Occipital lobe (tissue), 2 donors: Measurements from ENCODE around the gene S100A14. TPM values are rescaled to one million over a fixed set of nuclear protein-coding genes. Genes with fewer than 3 reads are reported as not detected.
"Not testable (repeated sequence)": the region's sequence is repeated elsewhere in the genome, so short reads cannot be mapped to it uniquely, and the experiment has no call there.

Experiments
- DNase-seq: peaks from one replicate; lab custom pipeline; 2025; lab: John Stamatoyannopoulos, UW
- total RNA-seq: library from RNA; depleted of rRNA; stranded (reverse); fragments of >200 nt; gene quantifications from one replicate; pipeline ENCODE4 v1.2.3, GENCODE V29; 2014

S100A14 gene
- total RNA-seq, 1 donor from 2014 or later: 0.47 TPM

DNA sequence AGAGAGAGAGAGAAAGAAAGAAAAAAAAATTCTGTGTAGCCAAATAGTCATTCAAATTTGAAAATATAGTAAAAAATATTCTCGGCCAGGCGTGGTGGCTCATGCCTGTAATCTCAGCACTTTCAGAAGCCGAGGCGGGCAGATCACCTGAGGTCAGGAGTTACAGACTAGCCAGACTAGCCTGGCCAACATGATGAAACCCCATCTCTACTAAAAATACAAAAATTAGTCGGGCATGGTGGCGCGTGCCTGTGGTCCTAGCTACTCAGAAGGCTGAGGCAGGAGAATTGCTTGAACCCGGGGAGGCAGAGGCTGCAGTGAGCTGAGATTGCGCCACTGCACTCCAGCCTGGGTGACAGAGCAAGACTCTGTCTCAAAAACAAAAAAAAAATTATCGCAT, 28.1 kb downstream of the S100A14 start:
- DNase-seq: not testable (repeated sequence)

DNA sequence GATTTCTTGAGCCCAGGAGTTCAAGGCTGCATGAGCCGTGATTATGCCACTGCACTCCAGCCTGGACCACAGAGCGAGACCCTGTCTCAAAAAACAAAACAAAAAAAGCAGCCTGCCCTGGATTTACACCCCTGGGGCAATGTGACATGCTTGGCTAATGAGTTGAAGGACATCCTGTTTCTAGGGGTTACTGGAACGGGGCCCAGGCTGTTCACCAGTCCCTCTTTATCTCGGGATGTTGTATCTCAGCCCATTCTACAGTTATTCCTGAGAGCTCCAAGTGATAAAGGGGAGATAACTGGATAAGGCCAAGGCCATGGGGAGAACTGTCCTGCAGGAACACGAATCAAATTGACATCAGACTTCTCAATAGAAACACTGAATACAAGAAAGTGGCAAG, 28.8 kb downstream of the S100A14 start:
- no peak for DNase-seq

DNA sequence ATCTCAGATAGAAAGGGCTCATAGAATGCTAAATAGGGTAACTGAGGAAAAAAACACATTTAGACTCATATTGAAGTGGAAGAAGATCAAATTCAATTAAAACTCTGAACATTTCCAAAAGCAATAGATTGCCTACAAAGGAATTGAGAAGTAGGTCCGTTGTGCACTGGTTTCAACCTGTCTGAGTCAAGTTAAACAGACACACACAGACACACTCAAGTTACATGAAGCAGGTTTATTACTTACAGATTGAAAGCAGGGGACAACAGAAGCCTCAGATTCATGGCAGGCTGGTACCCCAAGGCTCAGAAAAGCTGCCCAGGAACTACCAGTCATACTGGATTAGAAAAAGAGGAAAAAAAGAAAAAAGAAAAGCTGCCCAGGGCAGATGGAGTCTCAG, 29.8 kb downstream of the S100A14 start:
- no peak for DNase-seq

DNA sequence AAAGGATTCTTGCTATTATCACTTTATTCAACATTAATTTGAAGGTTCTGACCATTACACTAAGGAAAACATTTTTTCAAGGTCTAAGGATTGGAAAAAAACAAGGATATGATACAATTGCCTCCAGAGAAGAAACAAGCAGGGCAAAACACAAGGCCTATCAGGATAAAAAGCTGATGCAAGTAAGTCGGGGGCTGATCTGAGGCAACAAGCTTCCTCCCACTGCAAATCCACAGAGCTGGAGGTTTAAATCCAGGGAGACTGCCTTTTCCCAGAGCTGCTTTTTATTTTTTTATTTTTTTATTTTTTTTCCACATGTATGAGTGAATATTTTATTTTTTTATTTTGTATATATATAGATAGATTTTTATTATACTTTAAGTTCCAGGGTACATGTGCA, 31.1 kb downstream of the S100A14 start:
- DNase-seq: no peak

DNA sequence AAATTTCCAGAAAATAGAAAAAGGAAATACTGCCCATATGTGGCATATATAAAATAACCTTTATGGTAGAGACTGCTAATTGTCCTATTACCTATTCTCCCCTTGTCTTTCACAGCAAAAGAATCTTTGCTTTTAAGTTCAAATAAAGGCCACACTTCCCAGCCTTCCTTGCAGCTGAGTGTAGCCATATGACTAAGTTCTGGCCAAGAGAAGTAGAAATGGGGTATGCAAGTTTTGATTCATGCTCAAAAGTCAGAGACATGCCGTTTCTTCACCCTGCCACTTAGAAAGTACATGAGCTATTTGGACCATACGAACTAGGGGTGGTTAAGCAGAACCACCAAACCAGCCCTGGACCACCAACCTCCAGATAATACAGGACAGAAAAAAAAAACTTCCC, 32.1 kb downstream of the S100A14 start:
- no peak for DNase-seq

DNA sequence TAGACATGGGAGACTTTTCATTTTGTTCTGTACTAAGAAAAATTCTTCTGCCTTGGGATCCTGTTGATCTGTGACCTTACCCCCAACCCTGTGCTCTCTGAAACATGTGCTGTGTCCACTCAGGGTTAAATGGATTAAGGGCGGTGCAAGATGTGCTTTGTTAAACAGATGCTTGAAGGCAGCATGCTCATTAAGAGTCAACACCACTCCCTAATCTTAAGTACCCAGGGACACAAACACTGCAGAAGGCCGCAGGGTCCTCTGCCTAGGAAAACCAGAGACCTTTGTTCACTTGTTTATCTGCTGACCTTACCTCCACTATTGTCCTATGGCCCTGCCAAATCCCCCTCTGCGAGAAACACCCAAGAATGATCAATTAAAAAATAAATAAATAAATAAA, 32.6 kb downstream of the S100A14 start:
- not testable (repeated sequence) for DNase-seq

DNA sequence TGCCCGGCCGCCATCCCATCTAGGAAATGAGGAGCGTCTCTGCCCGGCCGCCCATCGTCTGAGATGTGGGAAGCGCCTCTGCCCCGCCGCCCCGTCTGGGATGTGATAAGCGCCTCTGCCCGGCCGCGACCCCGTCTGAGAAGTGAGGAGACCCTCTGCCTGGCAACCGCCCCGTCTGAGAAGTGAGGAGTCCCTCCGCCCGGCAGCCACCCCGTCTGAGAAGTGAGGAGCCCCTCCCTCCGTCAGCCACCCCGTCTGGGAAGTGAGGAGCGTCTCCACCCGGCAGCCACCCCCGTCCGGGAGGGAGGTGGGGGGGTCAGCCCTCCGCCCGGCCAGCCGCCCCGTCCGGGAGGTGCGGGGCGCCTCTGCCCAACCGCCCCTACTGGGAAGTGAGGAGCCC, 33.3 kb downstream of the S100A14 start:
- not testable (repeated sequence) for DNase-seq

DNA sequence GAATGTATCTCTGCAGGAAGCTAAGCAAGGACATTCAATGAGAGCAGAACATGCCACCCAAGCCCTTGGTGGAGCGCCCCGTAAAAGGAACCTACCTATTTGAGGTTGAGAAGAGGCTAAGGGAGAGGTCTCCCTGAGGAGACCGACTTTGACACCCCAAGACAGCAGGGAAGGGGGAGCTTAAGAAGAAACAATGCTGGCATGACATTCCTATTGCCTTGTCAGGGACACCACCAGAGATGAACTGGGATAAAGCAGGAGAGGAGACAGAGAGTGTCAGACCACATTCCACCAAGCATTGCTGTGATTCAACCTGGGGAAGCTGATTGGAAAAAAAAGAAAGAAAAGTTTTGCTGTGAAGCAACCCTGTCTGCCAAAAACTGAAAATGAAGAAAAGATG, 37.2 kb downstream of the S100A14 start:
- DNase-seq: no peak

DNA sequence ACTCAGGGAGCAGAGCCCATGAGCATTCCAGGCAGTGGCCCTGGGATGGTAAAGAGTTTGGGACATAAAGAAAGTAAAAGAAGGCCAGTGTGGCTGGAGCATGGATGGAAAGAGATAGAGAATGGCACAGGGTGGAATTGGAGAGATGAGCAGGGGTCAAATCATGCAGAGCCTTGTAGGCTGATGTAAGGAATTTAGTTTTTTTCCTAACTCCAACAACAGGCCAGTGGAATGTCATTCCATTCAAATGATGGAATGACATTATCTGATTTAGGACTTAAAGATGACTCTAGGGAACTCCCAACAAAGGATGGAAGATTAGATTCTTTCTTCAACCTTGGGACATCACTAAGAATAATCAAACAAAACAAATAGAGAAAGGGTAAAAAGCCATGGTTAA, 37.6 kb downstream of the S100A14 start:
- no peak for DNase-seq

DNA sequence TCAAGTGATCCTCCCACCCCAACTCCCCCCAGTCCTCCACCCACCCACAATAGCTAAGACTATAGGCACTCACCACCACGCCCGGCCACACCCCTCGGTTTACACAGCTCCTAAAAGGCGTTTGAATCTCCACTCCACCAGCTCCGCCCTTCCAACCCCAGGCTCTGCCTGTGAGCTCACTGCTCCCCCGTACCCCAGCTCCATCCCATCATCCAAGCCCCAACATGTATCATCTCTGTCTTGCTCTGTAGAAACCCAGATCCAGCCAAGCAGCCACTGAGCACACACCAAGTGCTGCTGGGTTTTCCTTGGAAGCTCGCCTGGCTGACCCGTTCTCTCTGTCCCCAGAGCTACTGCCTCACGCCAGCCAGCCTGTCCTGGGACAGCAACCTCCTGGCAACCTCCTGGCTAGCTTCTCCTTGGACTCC, 38.5 kb downstream of the S100A14 start:
- DNase-seq: no peak

DNA sequence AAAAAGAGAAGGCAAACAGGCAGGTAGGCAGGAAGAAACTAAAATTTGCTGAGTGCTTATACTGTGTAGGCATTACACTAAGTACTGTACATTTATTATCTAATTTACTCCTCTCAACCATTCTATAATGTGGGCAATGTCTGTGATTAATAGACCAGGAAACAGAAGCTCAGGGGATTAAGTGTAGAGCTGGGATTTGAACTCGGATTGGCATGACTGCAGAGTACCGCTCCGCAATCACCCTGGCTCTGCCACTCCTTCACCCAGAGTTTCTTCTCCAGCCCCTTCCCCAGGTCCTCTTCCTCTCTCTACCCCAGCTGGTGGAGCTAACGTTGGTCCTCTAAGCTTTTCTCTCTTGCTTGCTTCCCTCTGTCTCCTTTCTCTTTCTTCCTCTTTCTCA, 39.0 kb downstream of the S100A14 start:
- DNase-seq: no peak

DNA sequence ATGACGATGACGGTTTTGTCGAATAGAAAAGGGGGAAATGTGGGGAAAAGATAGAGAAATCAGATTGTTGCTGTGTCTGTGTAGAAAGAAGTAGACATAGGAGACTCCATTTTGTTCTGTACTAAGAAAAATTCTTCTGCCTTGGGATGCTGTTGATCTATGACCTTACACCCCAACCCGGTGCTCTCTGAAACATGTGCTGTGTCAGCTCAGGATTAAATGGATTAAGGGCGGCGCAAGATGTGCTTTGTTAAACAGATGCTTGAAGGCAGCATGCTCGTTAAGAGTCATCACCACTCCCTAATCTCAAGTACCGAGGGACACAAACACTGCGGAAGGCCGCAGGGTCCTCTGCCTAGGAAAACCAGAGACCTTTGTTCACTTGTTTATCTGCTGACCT, 40.6 kb downstream of the S100A14 start:
- not testable (repeated sequence) for DNase-seq

DNA sequence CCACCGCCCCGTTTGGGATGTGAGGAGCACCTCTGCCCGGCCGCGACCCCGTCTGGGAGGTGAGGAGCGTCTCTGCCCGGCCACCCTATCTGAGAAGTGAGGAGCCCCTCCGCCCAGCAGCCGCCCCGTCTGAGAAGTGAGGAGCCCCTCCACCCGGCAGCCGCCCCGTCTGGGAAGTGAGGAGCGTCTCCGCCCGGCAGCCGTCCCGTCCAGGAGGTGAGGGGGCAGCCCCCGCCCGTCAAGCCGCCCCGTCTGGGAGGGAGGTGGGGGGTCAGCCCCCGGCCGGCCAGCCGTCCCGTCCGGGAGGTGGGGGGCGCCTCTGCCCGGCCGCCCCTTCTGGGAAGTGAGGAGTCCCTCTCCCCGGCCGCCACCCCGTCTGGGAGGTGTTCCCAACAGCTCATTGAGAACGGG, 41.0 kb downstream of the S100A14 start:
- DNase-seq: not testable (repeated sequence)

DNA sequence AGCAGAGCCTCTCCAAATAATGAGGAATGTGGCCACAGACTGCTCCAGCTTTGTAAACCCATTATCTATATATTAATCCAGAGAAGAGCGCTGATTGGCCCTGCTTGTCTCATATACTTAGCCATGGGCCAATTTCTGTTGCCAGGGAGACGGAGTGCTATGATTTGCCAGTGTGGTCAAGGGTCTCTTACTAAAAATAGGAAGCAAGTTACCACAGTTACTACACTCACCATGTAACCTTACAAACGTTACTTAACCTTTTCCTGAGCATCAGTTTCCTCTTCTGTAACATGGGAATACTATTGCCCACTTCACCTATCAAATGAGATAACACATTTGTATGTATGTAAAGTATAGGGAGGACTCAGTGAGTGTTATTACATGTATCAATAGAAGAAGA, 42.8 kb downstream of the S100A14 start:
- DNase-seq: no peak

DNA sequence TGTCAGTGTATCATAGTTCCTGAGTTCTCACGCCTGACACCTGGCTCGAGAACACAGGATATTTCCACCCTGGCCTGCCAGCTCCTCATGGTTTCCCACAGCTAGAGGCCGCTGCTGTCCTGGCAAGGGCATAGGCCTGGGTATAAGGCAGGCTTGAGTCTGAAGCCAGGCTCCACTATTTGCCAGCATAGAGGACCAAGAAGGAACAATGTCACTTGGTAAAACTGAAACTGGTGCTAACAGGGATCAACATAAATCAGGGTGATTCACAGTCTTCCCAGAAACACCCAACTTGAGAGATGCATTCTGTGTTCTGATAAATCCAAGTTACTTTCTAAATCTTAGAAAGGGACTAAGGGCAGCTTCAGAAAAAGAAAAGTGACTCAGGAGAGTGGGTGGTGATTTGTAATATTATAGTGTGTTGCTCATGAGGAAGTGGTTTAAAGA, 43.5 kb downstream of the S100A14 start:
- peak; percentile 66 for DNase-seq

DNA sequence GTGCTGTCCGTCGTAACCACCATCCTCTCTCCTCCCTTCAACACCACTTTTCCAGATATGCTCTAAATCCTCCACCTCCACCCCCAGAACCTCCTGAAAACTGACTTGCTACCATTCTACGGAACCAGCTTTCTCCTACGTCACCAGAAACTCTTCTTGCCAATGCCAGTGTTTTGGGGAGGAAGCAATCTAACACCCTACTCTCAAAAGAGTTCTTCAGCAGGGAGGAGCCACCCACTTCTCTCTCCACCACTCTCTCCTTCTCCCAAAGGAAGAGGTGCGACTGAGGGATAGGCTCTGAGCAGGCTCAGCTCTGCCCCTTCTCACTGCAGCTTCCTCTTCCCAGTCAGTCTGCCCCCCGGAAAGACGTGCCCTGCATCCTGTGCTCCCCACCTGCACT, 44.4 kb downstream of the S100A14 start:
- DNase-seq: no peak

DNA sequence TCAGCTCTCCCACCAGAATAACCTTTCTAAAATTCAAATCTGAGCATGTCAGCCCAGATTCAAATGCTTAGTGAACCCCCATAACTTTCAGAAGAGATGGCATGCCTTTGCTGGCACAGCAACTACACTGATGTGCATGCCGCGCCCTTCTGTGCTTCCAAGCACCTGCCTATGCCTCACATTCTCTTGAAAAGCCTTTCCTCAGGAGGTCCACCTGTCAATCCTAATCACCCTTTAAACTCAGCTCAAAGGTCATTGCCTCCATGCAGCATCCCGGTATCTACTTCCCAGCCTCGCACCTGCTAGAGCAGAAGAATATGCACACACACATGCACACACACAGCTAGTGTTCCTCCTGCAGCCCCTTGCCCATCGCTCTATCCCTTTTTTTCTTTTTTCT, 45.3 kb downstream of the S100A14 start:
- DNase-seq: no peak

DNA sequence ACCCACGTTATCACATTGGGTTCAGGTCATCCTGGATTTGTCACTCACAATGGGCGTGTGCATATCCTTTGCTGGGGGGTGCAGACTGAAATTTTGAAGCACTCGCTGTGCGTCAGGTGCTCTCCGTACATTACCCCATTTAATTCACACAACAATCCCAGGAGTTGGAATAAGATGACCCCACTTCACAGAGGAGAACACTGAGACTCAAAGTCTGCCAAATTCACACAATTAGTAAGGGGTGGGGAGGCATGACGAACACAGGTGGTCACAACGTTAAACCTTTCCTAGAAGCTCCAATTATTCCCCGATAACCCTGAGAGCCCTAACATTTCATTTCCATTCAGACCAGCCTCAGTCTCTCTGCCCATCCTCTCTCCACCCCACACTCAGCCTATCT, 46.7 kb downstream of the S100A14 start:
- DNase-seq: no peak

DNA sequence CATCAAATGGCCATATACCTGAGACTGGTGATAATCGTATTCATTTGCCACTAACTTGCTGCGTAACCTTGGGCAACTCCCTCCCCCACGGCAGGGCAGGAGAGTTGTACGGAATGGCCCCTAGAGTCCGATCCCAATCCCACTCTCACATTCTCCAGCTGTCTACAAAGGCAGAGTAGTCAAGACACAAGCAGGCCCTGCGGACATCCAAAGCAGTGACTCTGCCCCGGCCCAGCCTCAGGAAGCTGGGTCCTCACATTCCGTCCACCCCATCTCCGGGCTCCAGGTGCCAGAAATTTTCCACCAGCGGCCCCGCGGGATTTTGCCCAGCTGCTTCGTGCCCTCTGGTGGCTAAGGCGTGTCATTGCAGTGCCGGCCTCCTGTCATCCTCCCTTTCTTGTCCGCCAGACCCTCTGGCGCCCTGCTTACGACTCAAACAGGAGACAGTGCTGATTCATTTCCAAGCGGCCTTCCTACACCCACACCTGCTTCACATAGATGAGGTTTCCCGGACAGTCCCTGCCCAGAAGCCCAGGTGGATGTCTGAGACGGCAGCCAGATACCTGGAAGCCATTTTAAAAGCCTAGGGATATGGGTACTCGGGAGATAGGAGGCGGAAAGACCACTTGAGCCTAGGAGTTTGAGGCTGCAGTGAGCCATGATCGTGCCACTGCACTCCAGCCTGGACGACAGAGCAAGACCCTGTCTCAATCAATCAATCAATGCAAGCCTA, 47.6 kb downstream of the S100A14 start:
- DNase-seq: peak; percentile 64

DNA sequence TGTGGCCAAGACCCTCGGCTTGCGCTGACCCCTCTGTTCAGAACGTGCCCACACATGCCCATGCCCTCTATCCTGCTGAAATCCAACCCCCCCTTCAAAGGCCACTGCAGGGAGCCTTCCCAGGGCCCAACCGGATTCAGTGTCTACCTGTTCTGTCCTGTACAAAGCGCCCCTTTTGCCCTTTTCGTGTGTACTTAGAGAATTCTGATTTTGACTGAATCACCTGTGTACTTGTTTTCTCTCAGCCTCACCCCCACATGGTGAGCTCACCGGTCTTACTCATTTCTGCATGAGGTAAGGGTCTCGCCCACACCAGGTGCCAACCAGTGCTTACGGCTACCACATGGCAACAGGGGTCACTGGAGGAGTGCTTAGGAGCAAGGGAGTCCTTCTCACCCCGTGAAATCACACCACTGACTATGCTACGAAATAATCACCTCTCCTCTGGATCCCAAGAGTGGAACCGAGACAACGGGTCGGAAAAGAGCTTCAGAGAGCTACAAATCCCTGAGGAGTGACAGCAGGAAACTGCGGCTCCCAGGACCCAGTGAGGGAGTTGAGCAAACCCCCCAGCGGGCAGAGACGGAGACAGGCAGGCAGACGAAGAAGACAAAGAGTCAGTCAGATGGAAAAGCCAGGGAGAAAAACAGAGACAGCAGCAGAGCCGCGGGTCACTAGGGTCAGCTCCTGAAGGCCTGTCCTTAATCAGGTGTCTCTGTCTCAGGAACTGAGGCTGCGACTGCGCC, 48.3 kb downstream of the S100A14 start:
- no peak for DNase-seq

DNA sequence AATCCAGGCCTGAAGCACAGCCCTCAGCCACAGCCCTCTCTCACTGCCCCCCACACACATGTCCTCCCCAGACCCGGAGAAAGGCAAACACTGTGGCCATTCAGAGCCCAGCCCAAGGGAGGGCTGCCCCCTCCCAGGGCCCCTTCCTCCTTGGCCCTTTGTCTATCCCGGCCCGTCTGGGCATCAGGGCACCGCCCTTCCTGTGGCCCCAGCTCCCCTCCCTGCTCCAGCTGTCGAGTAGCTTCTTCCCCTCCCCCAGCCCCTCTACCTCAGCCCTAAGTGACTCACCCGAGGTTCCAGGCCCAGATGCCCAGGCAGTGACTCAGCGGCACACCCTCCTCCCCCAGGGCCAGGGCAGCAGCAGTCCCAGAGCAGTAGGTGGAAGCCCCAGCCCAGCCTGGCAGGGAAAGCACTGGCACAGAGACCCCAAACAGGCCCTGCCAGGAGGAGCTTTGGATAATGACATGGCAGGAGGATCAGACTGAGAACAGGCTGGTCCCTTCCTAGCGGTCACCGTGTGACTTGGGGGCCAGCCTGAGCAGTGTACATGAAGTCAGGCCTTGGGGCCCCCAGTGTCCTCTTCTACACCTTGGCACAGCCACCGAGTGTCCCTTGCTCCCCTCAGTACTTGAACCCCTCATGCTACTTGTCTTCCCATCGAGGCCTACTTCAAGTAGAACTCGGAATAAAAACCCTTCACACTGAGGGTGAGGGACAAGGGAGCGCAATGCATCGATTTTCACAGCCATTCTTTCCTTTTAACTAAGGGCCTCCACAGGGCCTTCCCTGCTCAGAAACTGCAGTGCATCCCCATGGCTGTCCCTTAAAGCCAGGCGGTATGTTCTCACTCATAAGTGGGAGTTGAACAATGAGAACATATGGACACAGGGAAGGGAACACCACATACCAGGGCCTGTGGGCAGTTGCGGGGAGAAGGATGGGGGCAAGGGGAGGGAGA, 49.4 kb downstream of the S100A14 start:
- peak; percentile 73 for DNase-seq
